CD4-positive, alpha-beta T cell (primary cell): ENCODE results near the gene TTC1. TPM values are rescaled to one million over a fixed set of nuclear protein-coding genes. Genes with fewer than 3 reads are reported as not detected.
"Not testable (repeated sequence)": the region's sequence is repeated elsewhere in the genome, so short reads cannot be mapped to it uniquely, and the experiment has no call there.

Source experiments
- ATAC-seq: fragments of 200-7000 bp; cut with Tn5 transposase; one replicate; pipeline ENCODE4 v1.10.0; 2022; ENCODE audit warnings: mild to moderate bottlenecking; ENCODE audit not compliant: poor library complexity
- CTCF ChIA-PET: fragments of 350-600 bp; sonication (Branson Sonifier 250); formaldehyde crosslinking; loops from one replicate; lab custom pipeline; 2021; ENCODE audit warnings: antibody characterized with exemption, inconsistent platforms; lab: Charles Lee
- POLR2A ChIA-PET: fragments of 350-600 bp; sonication (Branson Sonifier 250); formaldehyde crosslinking; loops from one replicate; lab custom pipeline; 2021; ENCODE audit warnings: antibody characterized with exemption, inconsistent platforms; lab: Charles Lee
- DNase-seq, 14 experiments: peaks; one replicate each; pipeline ENCODE4 v3.0.0-alpha.2; 2013 to 2020; ENCODE audit warnings: mixed read lengths in 2 of 14
- H3K27ac ChIP-seq, 2 donors: one replicate each; pipeline versions ENCODE4 v1.5.1 to v1.7.0; 2013; ENCODE audit warnings: low read length in 2 of 2, low read depth in 1 of 2, mild to moderate bottlenecking in 1 of 2
- H3K27me3 ChIP-seq, 2 experiments: 1 replicate in 1 of 2; 2 replicates in 1 of 2; pipeline versions ENCODE4 v1.6.1 to v1.7.0; 2013; ENCODE audit warnings: low read length in 2 of 2, control low read depth in 1 of 2, mild to moderate bottlenecking in 1 of 2, moderate library complexity in 1 of 2; ENCODE audit not compliant: insufficient read depth in 2 of 2, control insufficient read depth in 1 of 2
- H3K36me3 ChIP-seq: one replicate; pipeline ENCODE4 v1.6.1; 2013; ENCODE audit warnings: low read length, control low read depth; ENCODE audit not compliant: insufficient read depth
- H3K4me1 ChIP-seq: one replicate; pipeline ENCODE4 v1.6.1; 2013; ENCODE audit warnings: low read length, control low read depth; ENCODE audit not compliant: insufficient read depth
- H3K4me3 ChIP-seq: one replicate; pipeline ENCODE4 v1.5.1; 2013; ENCODE audit warnings: mild to moderate bottlenecking, low read length, moderate library complexity
- H3K9me3 ChIP-seq, 2 experiments: 1 replicate in 1 of 2; 2 replicates in 1 of 2; pipeline versions ENCODE4 v1.6.1 to v1.7.0; 2013; ENCODE audit warnings: low read length in 2 of 2, mild to moderate bottlenecking in 2 of 2, control low read depth in 1 of 2, moderate library complexity in 1 of 2; ENCODE audit not compliant: control insufficient read depth in 1 of 2, insufficient read depth in 1 of 2
- H3K27ac Mint-ChIP-seq: one replicate; pipeline ENCODE4 v1.8.0; 2020; ENCODE audit warnings: mixed read lengths
- H3K27me3 Mint-ChIP-seq: one replicate; pipeline ENCODE4 v1.8.0; 2021; ENCODE audit warnings: mixed read lengths
- H3K36me3 Mint-ChIP-seq: one replicate; pipeline ENCODE4 v1.8.0; 2021; ENCODE audit warnings: low read depth, mixed read lengths
- H3K4me1 Mint-ChIP-seq: one replicate; pipeline ENCODE4 v1.8.0; 2021; ENCODE audit warnings: low read depth, mixed read lengths
- H3K4me3 Mint-ChIP-seq: one replicate; pipeline ENCODE4 v1.8.0; 2020; ENCODE audit warnings: mild to moderate bottlenecking, mixed read lengths
- H3K9me3 Mint-ChIP-seq: one replicate; pipeline ENCODE4 v1.8.0; 2020; ENCODE audit warnings: mixed read lengths
- CTCF ChIP-seq: fragments of 200-600 bp; IDR thresholded peaks from one replicate; pipeline ENCODE4 v1.8.0; 2022; ENCODE audit warnings: antibody characterized with exemption, mild to moderate bottlenecking
- intact Hi-C, 2 experiments: fragments of 100-400 bp; cut with DNase I in 1 of 2; cut with micrococcal nuclease in 1 of 2; formaldehyde crosslinking; loops; one replicate each; pipeline versions ENCODE4 v1.15.1 to v1.9.0; 2023 to 2025; cut with DNase I, micrococcal nuclease
- total RNA-seq, 174 experiments: library from RNA in 2 of 174; stranded (reverse) in 2 of 174; gene quantifications; one replicate each; pipeline ENCODE4 v1.2.3 and lab custom pipeline; 2021 to 2026

The TTC1 gene
- total RNA-seq, 2 experiments from 2014 or later = 15.9 to 16.3 TPM

GRCh38 chr5:160064995-160065614 is 56.2 kb downstream of the TTC1 start:
- Mint-ChIP-seq H3K27ac (no peak overlapping the region), H3K4me3 (no peak overlapping the region), H3K9me3 (no peaks in the 10 kb centered on the region), H3K36me3 (peaks cover 53% of the 10 kb centered on the region), H3K4me1 (no peaks in the 10 kb centered on the region), H3K27me3 (no peaks in the 10 kb centered on the region)
- no peaks in the 10 kb centered on the region for H3K9me3 ChIP-seq
- no peak overlapping the region for H3K4me3 ChIP-seq
- intact Hi-C loops = no loop called here
- CTCF ChIA-PET = no interaction called here
- TF ChIP-seq CTCF = no peak
- POLR2A ChIA-PET = no interaction called here
- H3K36me3 ChIP-seq = peaks cover 47% of the 10 kb centered on the region
- ATAC-seq (no peak), DNase-seq (no peak)
- no peaks in the 10 kb centered on the region for H3K27me3 ChIP-seq
- H3K27ac ChIP-seq = no peak overlapping the region
- H3K4me1 ChIP-seq = no peaks in the 10 kb centered on the region

GRCh38 chr5:160069120-160069519 is 60.2 kb downstream of the TTC1 start:
- DNase-seq, H3K27me3 ChIP-seq, H3K4me3 Mint-ChIP-seq, POLR2A ChIA-PET, CTCF ChIA-PET, H3K9me3 ChIP-seq, intact Hi-C loops, H3K4me3 ChIP-seq, H3K27me3 Mint-ChIP-seq, H3K9me3 Mint-ChIP-seq, H3K27ac ChIP-seq, H3K4me1 ChIP-seq, ATAC-seq, H3K27ac Mint-ChIP-seq: not testable (repeated sequence)
- Mint-ChIP-seq H3K36me3 (peaks cover 35% of the 10 kb centered on the region), H3K4me1 (peaks cover 11% of the 10 kb centered on the region)
- peaks cover 23% of the 10 kb centered on the region for H3K36me3 ChIP-seq

GRCh38 chr5:160071516-160071915 is 62.6 kb downstream of the TTC1 start:
- ChIA-PET POLR2A (no interaction called here), CTCF (interaction anchor here (0.9 kb wide), 1 partner anchor 49 kb away, joined by 3 read pairs; no protein-coding TSS in a partner anchor)
- no peaks in the 10 kb centered on the region for H3K9me3 ChIP-seq
- no peak for ATAC-seq
- no peaks in the 10 kb centered on the region for H3K27me3 ChIP-seq
- DNase-seq = no peak
- Mint-ChIP-seq H3K36me3 (peaks cover 25% of the 10 kb centered on the region), H3K4me1 (peaks cover 11% of the 10 kb centered on the region), H3K4me3 (no peak overlapping the region), H3K9me3 (no peaks in the 10 kb centered on the region), H3K27me3 (no peaks in the 10 kb centered on the region), H3K27ac (no peak overlapping the region)
- H3K4me1 ChIP-seq = no peaks in the 10 kb centered on the region
- intact Hi-C loops = no loop called here
- peaks cover 4% of the 10 kb centered on the region for H3K36me3 ChIP-seq
- H3K27ac ChIP-seq = no peak overlapping the region
- H3K4me3 ChIP-seq = no peak overlapping the region
- no peak for TF ChIP-seq CTCF

- Histone ChIP-seq H3K4me1 (no peaks in the 10 kb centered on the region), H3K27me3 (no peaks in the 10 kb centered on the region), H3K27ac (no peak overlapping the region), H3K36me3 (peaks cover 5% of the 10 kb centered on the region), H3K4me3 (no peak overlapping the region), H3K9me3 (no peaks in the 10 kb centered on the region)
- no peak for DNase-seq
- Mint-ChIP-seq H3K4me3 (no peak overlapping the region), H3K9me3 (no peaks in the 10 kb centered on the region), H3K4me1 (peaks cover 11% of the 10 kb centered on the region), H3K27ac (no peak overlapping the region), H3K27me3 (no peaks in the 10 kb centered on the region), H3K36me3 (peaks cover 25% of the 10 kb centered on the region)
- no peak for TF ChIP-seq CTCF
- CTCF ChIA-PET = interaction anchor here (0.9 kb wide), 1 partner anchor 50 kb away, joined by 3 read pairs; no protein-coding TSS in a partner anchor
- intact Hi-C loops = no loop called here
- no peak for ATAC-seq
- POLR2A ChIA-PET = no interaction called here
Observed at GRCh38 chr5:160071916-160072315, 63.0 kb downstream of the TTC1 start.
